Ramos (cell line): ENCODE measurements around the gene CEP95.
"Not testable (repeated sequence)": the region's sequence is repeated elsewhere in the genome, so short reads cannot be mapped to it uniquely, and the experiment has no call there.

ENCODE experiments used
- in situ Hi-C: fragments of 300-500 bp; cut with MboI; formaldehyde crosslinking; loops from one replicate; pipeline ENCODE4 v1.14.3; 2022; ENCODE audit warnings: low sequenced_read_pairs; ENCODE audit not compliant: unreplicated experiment

Gene CEP95

DNA sequence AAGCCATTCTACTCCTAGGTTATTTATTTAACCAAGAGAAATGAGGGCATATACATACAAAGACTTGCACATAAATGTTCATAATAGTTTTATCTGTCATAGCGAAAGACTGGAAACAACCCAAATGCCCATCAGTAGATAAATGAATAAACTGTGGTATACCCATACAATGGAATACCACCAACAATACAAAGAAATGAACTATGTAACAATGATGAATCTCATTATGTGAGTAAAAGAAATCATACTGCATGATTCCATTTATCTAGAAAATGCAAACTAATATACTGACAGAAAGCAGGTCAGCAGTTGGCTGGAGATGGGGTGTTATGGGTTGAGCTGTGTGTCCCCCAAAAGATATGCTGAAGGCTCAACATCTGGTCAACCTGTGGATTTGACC lies 57.3 kb downstream of the CEP95 start:
- in situ Hi-C loops = no loop called here

DNA sequence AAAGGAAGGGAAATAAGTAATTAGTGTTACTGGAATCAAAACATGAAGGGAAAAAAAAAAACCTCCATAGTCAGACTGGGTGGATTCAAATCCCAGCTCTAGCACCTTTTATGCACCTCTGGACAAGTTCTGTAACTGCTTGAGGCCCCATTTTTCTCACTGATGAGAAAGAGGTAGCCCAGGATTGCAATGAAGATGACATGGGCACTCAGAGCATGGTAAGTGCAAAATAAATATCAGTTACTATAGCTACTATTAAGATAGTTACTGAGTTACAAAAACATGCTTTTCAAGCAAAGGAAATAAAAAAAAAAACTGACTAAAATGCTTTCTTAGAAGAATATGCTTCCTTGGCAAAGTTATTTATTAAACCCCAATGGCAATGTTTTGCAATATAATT lies 58.8 kb downstream of the CEP95 start:
- in situ Hi-C loops = no loop called here

- in situ Hi-C loops = no loop called here
Observed at GRCh38 chr17:64571746-64572145, 65.0 kb downstream of the CEP95 start.

DNA sequence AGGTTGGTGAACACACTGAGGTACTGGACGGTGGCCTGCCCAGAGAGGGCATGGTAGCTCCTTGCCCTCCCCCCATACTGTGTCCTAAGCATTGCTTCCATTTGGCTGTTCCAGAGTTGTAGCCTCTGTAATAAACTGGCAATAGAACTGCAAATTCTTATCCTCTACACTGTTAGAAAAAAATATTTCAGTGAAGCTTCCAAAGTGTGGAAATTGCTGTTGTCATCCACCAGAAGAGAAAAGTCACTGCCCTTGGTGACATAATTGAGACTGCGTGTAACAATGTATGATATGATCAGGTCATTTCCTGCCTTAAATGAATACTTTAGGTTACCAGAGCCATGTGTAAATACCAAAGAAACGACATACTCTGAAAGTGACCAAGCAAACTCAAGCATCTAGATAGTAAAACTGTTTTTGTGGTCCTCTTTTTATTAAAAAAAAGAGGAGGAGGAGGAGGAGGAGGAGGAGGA lies 65.9 kb downstream of the CEP95 start:
- in situ Hi-C loops = no loop called here

- in situ Hi-C loops = no loop called here
Observed at GRCh38 chr17:64573214-64573613, 66.4 kb downstream of the CEP95 start.

DNA sequence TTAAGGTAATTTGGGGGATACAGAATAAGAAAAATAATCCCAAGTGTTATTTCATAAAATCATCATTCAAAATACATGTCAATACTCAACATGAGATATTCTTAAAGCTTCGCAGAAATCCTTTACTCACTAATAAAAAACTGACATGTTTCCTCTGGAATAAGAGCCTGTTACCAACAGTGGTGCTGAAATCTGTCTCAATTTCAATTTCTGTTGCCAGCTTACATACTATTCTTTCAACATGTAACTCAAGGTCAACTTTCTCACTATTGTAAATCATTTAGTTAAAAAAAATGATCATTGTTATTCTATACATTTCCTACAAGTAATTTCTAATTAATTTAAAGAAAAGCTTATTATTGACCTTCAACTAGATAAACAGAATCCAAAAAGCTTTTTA lies 67.9 kb downstream of the CEP95 start:
- in situ Hi-C loops = no loop called here

DNA sequence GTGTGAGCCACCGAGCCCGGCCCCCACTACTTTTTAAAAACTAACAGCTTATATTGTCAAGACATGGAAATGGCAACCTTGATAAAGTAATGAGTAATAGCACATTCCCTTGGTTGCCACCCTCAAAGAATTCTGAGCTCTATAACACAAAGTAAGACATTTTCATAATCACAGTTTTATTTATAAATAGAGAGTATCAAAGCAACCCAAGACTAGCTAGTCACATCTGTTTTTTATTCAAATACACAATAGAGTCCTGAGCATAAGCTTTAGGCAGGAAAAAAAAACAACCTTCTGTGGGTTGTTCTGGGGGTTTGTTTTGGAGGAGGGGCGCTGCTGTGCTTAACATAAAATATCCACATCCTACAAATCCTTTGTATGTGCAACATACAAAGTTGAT lies 68.7 kb downstream of the CEP95 start:
- in situ Hi-C loops = no loop called here

GRCh38 chr17:64577025-64577424 lies 70.2 kb downstream of the CEP95 start:
- in situ Hi-C loops = not testable (repeated sequence)

DNA sequence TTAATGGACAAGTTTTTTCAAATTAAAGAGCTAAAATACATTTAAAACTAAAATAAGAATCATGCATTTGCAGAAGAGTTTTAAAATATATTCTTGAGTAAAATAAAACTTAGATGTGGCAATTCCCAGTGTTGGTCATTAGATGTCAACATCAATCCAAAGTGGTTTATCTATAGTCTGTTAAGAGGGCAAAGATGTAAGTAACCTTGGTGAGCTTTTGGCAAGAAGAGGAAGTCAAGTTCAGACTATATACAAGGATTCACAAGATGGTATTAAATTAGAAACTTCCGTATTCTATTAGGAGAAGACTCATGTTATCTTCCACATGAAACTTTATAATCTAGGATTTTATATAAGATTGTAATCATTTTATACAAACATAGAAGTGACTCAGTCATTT lies 73.1 kb downstream of the CEP95 start:
- in situ Hi-C loops = no loop called here

GRCh38 chr17:64580384-64581315 lies 73.9 kb downstream of the CEP95 start:
- in situ Hi-C loops = no loop called here

- in situ Hi-C loops = no loop called here
Observed at GRCh38 chr17:64583038-64583437, 76.3 kb downstream of the CEP95 start.

DNA sequence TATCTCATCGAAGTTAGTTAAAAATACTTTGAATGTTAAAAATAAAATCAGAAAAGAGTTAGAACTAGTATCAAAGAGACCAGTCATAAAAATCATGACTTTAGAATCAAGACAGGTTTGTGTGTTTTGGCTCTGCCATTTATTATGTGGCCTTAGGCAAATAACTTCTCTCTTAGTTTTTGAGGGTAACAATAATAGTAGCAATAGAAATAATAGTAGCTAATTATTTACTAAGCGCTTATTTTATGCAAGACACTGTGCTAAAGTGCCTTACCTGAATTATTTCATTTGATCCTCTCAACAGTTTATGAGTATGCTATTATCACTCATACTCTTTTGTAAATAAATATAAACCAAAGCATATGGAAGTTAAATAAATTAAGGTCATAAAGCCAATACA lies 78.4 kb downstream of the CEP95 start:
- in situ Hi-C loops = no loop called here
